ENCODE results near the gene MCC.

MCC gene

GRCh38 chr5:113002423-113002822 is 485.8 kb downstream of the MCC start:
- DNase-seq (ENCODE audit: low read depth) = no peak
- TF ChIP-seq, protein P1, sequence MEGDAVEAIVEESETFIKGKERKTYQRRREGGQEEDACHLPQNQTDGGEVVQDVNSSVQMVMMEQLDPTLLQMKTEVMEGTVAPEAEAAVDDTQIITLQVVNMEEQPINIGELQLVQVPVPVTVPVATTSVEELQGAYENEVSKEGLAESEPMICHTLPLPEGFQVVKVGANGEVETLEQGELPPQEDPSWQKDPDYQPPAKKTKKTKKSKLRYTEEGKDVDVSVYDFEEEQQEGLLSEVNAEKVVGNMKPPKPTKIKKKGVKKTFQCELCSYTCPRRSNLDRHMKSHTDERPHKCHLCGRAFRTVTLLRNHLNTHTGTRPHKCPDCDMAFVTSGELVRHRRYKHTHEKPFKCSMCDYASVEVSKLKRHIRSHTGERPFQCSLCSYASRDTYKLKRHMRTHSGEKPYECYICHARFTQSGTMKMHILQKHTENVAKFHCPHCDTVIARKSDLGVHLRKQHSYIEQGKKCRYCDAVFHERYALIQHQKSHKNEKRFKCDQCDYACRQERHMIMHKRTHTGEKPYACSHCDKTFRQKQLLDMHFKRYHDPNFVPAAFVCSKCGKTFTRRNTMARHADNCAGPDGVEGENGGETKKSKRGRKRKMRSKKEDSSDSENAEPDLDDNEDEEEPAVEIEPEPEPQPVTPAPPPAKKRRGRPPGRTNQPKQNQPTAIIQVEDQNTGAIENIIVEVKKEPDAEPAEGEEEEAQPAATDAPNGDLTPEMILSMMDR (IDR thresholded peaks at IDR 0.05; ENCODE audit: low read depth, low read length, missing control alignments) = no peak
- H3K4me3 ChIP-seq (ENCODE audit: low read depth, low read length) = no peak overlapping the region
- in situ Hi-C loops (cut with HindIII; ENCODE audit: low sequenced_read_pairs) = no loop called here

DNA sequence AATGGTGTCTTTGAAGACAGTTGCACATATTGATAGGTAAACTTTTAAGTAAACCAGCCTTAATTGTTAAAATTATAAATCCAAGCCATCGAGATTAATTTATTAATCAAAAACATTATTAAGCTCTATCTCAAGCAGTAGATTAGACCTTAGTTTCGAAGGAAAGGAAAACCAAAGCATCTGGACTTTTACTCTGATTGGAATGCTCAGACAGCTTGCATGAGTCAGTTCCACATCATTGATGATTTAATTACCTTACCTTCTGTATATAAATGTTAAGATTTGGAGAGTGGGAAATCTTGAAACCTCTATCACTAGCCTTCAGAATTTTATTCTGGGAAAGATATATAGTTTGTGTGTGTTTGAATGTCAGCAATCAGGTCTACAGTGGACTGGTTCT is 487.8 kb downstream of the MCC start:
- DNase-seq (ENCODE audit: low read depth) = no peak

DNA sequence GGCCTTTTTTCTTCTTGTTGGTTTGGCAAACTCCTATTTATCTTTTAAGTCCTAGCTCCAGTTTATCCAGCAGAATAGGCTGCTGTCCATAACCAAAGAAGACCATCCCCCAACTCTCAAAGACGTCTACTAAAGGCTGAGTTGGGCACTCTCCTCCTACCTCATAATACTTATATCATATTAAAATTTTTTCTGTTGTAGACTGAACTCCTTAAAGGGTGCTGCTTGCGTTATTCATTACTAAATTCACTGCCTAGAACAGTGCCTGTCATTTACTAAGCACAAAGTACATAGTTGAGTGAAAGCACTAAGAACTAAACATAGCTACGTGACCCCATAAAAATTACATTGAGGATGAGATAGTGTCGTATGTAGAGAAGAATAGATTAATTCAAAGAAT is 490.0 kb downstream of the MCC start:
- TF ChIP-seq, protein P1 (IDR thresholded peaks at IDR 0.05; ENCODE audit: low read depth, low read length, missing control alignments) = no peak
- in situ Hi-C loops (cut with HindIII; ENCODE audit: low sequenced_read_pairs) = no loop called here
- no peak for DNase-seq (ENCODE audit: low read depth)
- H3K4me3 ChIP-seq (ENCODE audit: low read depth, low read length) = no peak overlapping the region

More for the DNA sequence above, 487.8 kb downstream of the MCC start:
- TF ChIP-seq, protein P1 (IDR thresholded peaks at IDR 0.05; ENCODE audit: low read depth, low read length, missing control alignments) = no peak
- in situ Hi-C loops (cut with HindIII; ENCODE audit: low sequenced_read_pairs) = no loop called here
- H3K4me3 ChIP-seq (ENCODE audit: low read depth, low read length) = no peak overlapping the region

GRCh38 chr5:112996830-112997374 is 491.4 kb downstream of the MCC start:
- in situ Hi-C loops (cut with HindIII; ENCODE audit: low sequenced_read_pairs) = no loop called here
- TF ChIP-seq, protein P1 (IDR thresholded peaks at IDR 0.05; ENCODE audit: low read depth, low read length, missing control alignments) = no peak
- DNase-seq (ENCODE audit: low read depth) = no peak

DNA sequence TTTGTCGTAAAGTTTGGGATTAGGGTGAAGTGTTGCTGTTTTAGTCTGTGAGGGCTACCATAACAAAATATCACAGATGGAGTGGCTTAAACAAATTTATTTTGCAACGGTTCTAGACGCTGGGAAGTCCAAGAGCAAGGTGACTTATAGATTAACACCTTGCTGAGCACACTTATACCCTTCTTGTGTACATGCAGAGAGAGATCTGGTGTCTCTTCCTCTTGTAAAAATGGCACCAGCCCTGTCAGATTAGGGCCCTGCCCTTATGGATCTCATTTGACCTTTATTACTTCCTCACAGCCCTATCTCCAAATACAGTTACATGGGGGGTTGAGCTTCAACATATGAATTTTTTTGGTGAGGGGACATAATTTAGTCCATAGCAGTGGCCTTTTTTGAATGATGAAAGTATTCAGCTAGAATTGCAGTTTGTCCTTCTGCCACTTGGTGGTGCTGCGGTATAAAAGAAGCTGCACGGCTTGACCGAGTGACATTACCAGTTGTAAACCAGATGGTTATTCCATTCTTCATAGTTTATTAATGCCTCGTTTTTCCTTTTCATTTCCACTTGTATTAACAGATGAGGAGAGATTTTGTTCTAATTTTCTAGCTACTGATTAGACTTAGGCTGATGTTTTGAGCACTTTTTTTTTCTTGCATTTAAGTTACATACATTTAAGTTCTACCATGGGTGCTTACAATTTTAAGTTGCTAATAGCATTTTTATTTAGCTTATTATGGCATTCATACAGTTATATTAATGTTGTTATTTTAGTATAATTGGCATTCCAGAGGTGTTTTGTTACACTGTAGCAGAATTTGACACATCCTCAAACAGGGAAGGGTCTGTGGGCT is 492.3 kb downstream of the MCC start:
- in situ Hi-C loops (cut with HindIII; ENCODE audit: low sequenced_read_pairs) = no loop called here
- H3K4me3 ChIP-seq (ENCODE audit: low read depth, low read length) = no peak overlapping the region
- peak; percentile 64 for DNase-seq (ENCODE audit: low read depth)
- TF ChIP-seq, protein P1 (IDR thresholded peaks at IDR 0.05; ENCODE audit: low read depth, low read length, missing control alignments) = peak; percentile 79

More at GRCh38 chr5:112996830-112997374, 491.4 kb downstream of the MCC start:
- no peak overlapping the region for H3K4me3 ChIP-seq (ENCODE audit: low read depth, low read length)

GRCh38 chr5:112986224-112986623 is 502.0 kb downstream of the MCC start:
- no peak for DNase-seq (ENCODE audit: low read depth)

More at GRCh38 chr5:112986224-112986623, 502.0 kb downstream of the MCC start:
- in situ Hi-C loops (cut with HindIII; ENCODE audit: low sequenced_read_pairs) = no loop called here
- no peak overlapping the region for H3K4me3 ChIP-seq (ENCODE audit: low read depth, low read length)
- TF ChIP-seq, protein P1 (IDR thresholded peaks at IDR 0.05; ENCODE audit: low read depth, low read length, missing control alignments) = no peak

Measured in astrocyte of the cerebellum (primary cell).